Endothelial cell of umbilical vein (primary cell): ENCODE data around the gene CAPN1. TPM values are rescaled to one million over a fixed set of nuclear protein-coding genes. Genes with fewer than 3 reads are reported as not detected.
A peak's percentile ranks its signal among the peaks of the same experiment; 100 is the strongest.

Experiments used
- BruUV-seq: library from RNA; stranded (reverse); fragments of 400-500 nt; replicated peaks from 2 replicates; lab custom pipeline; 2021; lab: Mats Ljungman, UMichigan
- CTCF ChIA-PET: fragments of 300-600, 350-600 bp; sonication (Branson Sonifier 250); formaldehyde crosslinking; loops from one replicate; lab custom pipeline; 2021; ENCODE audit warnings: antibody characterized with exemption, inconsistent platforms; lab: Charles Lee
- POLR2A ChIA-PET: fragments of 300-600, 350-600 bp; sonication (Branson Sonifier 250); formaldehyde crosslinking; loops from one replicate; lab custom pipeline; 2021; ENCODE audit warnings: antibody characterized with exemption, inconsistent platforms; lab: Charles Lee
- DNase-seq: peaks from one replicate; pipeline ENCODE4 v3.0.0-alpha.2; 2011; ENCODE audit warnings: low read depth, low spot score
- FAIRE-seq: peaks from 2 replicates; lab custom pipeline; 2011; peaks lifted over from hg19 to GRCh38; lab: Jason Lieb, UNC
- H2AFZ ChIP-seq: 2 replicates; pipeline ENCODE4 v1.6.0; 2012; ENCODE audit warnings: low read depth, low read length, control low read depth, inconsistent platforms
- H3K27ac ChIP-seq: 2 replicates; pipeline ENCODE4 v1.5.1; 2011; ENCODE audit warnings: low read depth, mild to moderate bottlenecking, control low read depth, low read length, moderate library complexity; ENCODE audit not compliant: insufficient read depth
- H3K27me3 ChIP-seq, 2 experiments: 2 replicates each; pipeline versions ENCODE4 v1.6.0 to v1.6.1; 2011; ENCODE audit warnings: low read length in 2 of 2, mixed read lengths in 1 of 2; ENCODE audit not compliant: control insufficient read depth in 2 of 2, insufficient read depth in 2 of 2
- H3K36me3 ChIP-seq, 2 experiments: 2 replicates in 1 of 2; 3 replicates in 1 of 2; pipeline ENCODE4 v1.5.1; 2011; ENCODE audit warnings: low read length in 2 of 2, mild to moderate bottlenecking in 1 of 2, moderate library complexity in 1 of 2; ENCODE audit not compliant: control insufficient read depth in 2 of 2, insufficient read depth in 2 of 2; ENCODE audit errors: extremely low read depth in 1 of 2
- H3K4me1 ChIP-seq: 3 replicates; pipeline ENCODE4 v1.5.1; 2011; ENCODE audit warnings: mild to moderate bottlenecking, low read length; ENCODE audit not compliant: control insufficient read depth, insufficient read depth; ENCODE audit errors: extremely low read depth
- H3K4me2 ChIP-seq: 2 replicates; pipeline ENCODE4 v1.6.1; 2011; ENCODE audit warnings: low read length, control low read depth, mixed read lengths; ENCODE audit not compliant: insufficient read depth
- H3K4me3 ChIP-seq, 3 experiments: fragments of 200-600 bp in 1 of 3; sonication (generic), shearing (Covaris generic) in 1 of 3; replicated peaks in 1 of 3; 2 replicates each; pipeline ENCODE4 v1.5.1; 2011 to 2016; ENCODE audit warnings: control low read depth in 3 of 3, low read length in 3 of 3, mild to moderate bottlenecking in 2 of 3, inconsistent platforms in 1 of 3, low read depth in 1 of 3, moderate library complexity in 1 of 3; ENCODE audit not compliant: insufficient read depth in 1 of 3
- H3K79me2 ChIP-seq: 2 replicates; pipeline ENCODE4 v1.6.0; 2012; ENCODE audit warnings: low read length, inconsistent platforms; ENCODE audit not compliant: control insufficient read depth, insufficient read depth
- H3K9ac ChIP-seq: replicated peaks from 2 replicates; pipeline ENCODE3; 2011; ENCODE audit warnings: low read length, control low read depth; ENCODE audit not compliant: insufficient read depth; ENCODE audit errors: extremely low read depth
- H3K9me1 ChIP-seq: replicated peaks from 3 replicates; pipeline ENCODE4 v1.6.0; 2011; ENCODE audit warnings: mild to moderate bottlenecking, low read length; ENCODE audit not compliant: control insufficient read depth, insufficient read depth; ENCODE audit errors: extremely low read depth
- H3K9me3 ChIP-seq: replicated peaks from 2 replicates; pipeline ENCODE4 v1.5.1; 2012; ENCODE audit warnings: low read length, inconsistent platforms; ENCODE audit not compliant: control insufficient read depth, insufficient read depth
- H4K20me1 ChIP-seq: replicated peaks from 2 replicates; pipeline ENCODE3; 2011; ENCODE audit warnings: mild to moderate bottlenecking, low read length; ENCODE audit not compliant: control insufficient read depth, insufficient read depth; ENCODE audit errors: extremely low read depth
- FOS ChIP-seq: IDR thresholded peaks from 2 replicates; pipeline ENCODE4 v1.6.1; 2011; ENCODE audit warnings: mild to moderate bottlenecking, low read length, moderate library complexity, borderline replicate concordance; ENCODE audit not compliant: insufficient read depth
- GATA2 ChIP-seq: IDR thresholded peaks from 2 replicates; pipeline ENCODE4 v1.7.0; 2011; ENCODE audit warnings: low read depth, mild to moderate bottlenecking, moderate library complexity, mixed read lengths, low read length; ENCODE audit not compliant: insufficient read length, insufficient read depth
- JUN ChIP-seq: IDR thresholded peaks from 2 replicates; pipeline ENCODE4 v1.6.1; 2011; ENCODE audit warnings: borderline replicate concordance, low read depth; ENCODE audit not compliant: insufficient read length, insufficient read depth
- MAX ChIP-seq: IDR thresholded peaks from 2 replicates; pipeline ENCODE4 v1.6.1; 2011; ENCODE audit not compliant: insufficient read depth, insufficient read length
- POLR2A ChIP-seq: IDR thresholded peaks from 2 replicates; pipeline ENCODE4 v1.6.1; 2012; ENCODE audit warnings: low read depth, mild to moderate bottlenecking, control low read depth, low read length
- POLR2AphosphoS5 ChIP-seq: IDR thresholded peaks from 2 replicates; pipeline ENCODE4 v1.6.1; 2012; ENCODE audit warnings: low read depth, mild to moderate bottlenecking, control low read depth, low read length, moderate library complexity; ENCODE audit not compliant: insufficient read depth
- dilution Hi-C: fragments of 300-500 bp; cut with MboI; formaldehyde crosslinking; loops from one replicate; pipeline ENCODE4 v1.15.0; 2019; ENCODE audit warnings: low sequenced_read_pairs; ENCODE audit not compliant: extremely low pct_ligation_motif_present
- intact Hi-C: fragments of 100-400 bp; cut with micrococcal nuclease; formaldehyde crosslinking; loops from one replicate; pipeline ENCODE4 v1.10.0; 2022
- polyA plus RNA-seq, 4 experiments: library from polyadenylated mRNA; depleted of rRNA in 3 of 4; stranded (reverse) in 3 of 4; unstranded in 1 of 4; fragments of >200 nt; gene quantifications; 2 replicates each; pipeline versions ENCODE4 v1.2.1 to v1.2.3, GENCODE V29; 2011 to 2012; ENCODE audit warnings: missing spikeins in 1 of 4
- total RNA-seq: library from RNA; stranded (reverse); gene quantifications from 2 replicates; pipeline ENCODE4 v1.2.3, GENCODE V29; 2021

The CAPN1 gene
- total and polyA plus RNA-seq, 2 donors (not counting 3 experiments of a cell fraction or from before 2014, with no cell fraction given) = 217 to 218 TPM

GRCh38 chr11:65212226-65212801 lies 30.6 kb downstream of the CAPN1 start:
- Histone ChIP-seq H3K27ac (no peak overlapping the region), H3K9me1 (no peaks in the 10 kb centered on the region), H3K4me3 (no peak overlapping the region), H3K79me2 (no peaks in the 10 kb centered on the region), H3K27me3 (no peaks in the 10 kb centered on the region), H4K20me1 (no peaks in the 10 kb centered on the region), H3K9me3 (no peaks in the 10 kb centered on the region), H2AFZ (no peak overlapping the region), H3K4me2 (no peak overlapping the region), H3K36me3 (peaks cover 0 to 31% of the 10 kb centered on the region in 2 experiments), H3K4me1 (no peaks in the 10 kb centered on the region), H3K9ac (no peak overlapping the region)
- dilution Hi-C loops (no loop called here), intact Hi-C loops (no loop called here)
- CTCF ChIA-PET = interaction anchor here (1.9 to 3.6 kb wide), 2 partner anchors 13 to 117 kb away, joined by 8 to 15 read pairs; no protein-coding TSS in a partner anchor
- TF ChIP-seq FOS (no peak), POLR2AphosphoS5 (peak; percentile 13), GATA2 (no peak), POLR2A (peak; percentile 15)
- FAIRE-seq (no peak), DNase-seq (no peak)
- BruUV-seq = no TSS peak
- POLR2A ChIA-PET = no interaction called here

GRCh38 chr11:65213322-65214211 lies 31.8 kb downstream of the CAPN1 start:
- Histone ChIP-seq H2AFZ (no peak overlapping the region), H3K27ac (no peak overlapping the region), H3K9ac (no peak overlapping the region), H3K36me3 (peaks cover 0 to 25% of the 10 kb centered on the region in 2 experiments), H3K27me3 (no peaks in the 10 kb centered on the region), H3K9me3 (no peaks in the 10 kb centered on the region), H3K4me3 (no peak overlapping the region), H3K9me1 (no peaks in the 10 kb centered on the region), H4K20me1 (no peaks in the 10 kb centered on the region), H3K4me1 (no peaks in the 10 kb centered on the region), H3K4me2 (no peak overlapping the region), H3K79me2 (no peaks in the 10 kb centered on the region)
- TF ChIP-seq POLR2AphosphoS5 = peak; percentile 26
- TF ChIP-seq POLR2A = no peak
- TF ChIP-seq JUN = no peak
- no peak for TF ChIP-seq MAX
- TF ChIP-seq GATA2 = no peak
- dilution Hi-C loops = no loop called here
- DNase-seq = no peak
- no TSS peak for BruUV-seq
- intact Hi-C loops = no loop called here
- no peak for FAIRE-seq
- CTCF ChIA-PET = interaction anchor here (3.6 kb wide), 1 partner anchor 12 kb away, joined by 15 read pairs; no protein-coding TSS in a partner anchor
- POLR2A ChIA-PET = no interaction called here
